ENCODE data around the gene MCL1. TPM values are rescaled to one million over a fixed set of nuclear protein-coding genes. Genes with fewer than 3 reads are reported as not detected.

The MCL1 gene
- total and polyA plus RNA-seq, 2 experiments from 2014 or later, result 55.3 to 244 TPM

DNA sequence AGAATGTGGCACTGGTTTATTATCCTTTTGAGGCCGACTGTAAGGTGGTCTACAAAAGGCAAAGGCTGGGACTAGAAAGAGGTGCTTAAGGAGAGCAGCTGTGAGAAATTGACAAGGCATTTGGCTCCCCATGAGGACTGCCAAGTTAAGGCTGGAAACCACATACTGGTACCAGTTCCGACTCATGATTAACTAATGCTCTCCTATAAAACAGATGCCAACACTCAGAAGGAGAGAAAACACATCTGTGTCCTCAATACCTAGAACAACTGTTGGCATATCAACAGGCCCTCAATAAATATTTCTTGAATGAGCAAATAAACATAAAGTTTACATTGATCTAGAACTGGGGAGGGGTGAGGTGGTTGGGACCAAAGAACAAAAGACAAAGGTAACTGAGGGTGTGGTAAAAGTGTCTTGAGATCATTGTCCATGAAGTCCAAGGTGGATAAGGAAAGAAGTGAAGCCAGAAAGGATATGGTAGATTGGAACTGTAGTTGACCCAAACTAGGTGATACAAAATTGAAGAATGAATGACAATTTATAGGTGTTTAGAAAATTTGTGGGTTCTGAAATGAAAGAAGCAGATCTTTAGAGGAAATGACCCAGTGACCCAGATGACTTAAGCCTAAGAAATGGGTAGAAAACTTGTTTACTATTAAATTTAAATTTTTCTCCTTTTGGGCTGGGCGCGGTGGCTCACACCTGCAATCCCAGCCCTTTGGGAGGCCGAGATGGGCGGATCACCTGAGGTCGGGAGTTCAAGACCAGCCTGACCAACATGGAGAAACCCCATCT is 16.9 kb upstream of the MCL1 start:
- Mint-ChIP-seq H3K4me3 (no peak overlapping the region; the same call in 2 of the 3 replicates), H3K36me3 (ENCODE audit: low read depth) (peaks cover 41% of the 10 kb centered on the region), H3K9me3 (peaks cover 17% of the 10 kb centered on the region), H3K27ac (no peak overlapping the region; the same call in 1 of the 2 replicates), H3K27me3 (ENCODE audit: insufficient read depth, low read depth, poor library complexity) (peaks cover 16% of the 10 kb centered on the region), H3K4me1 (peaks cover 10% of the 10 kb centered on the region; the same call in 1 of the 3 replicates)
- H4K20me1 ChIP-seq (replicated peaks; ENCODE audit: insufficient read depth), result no peaks in the 10 kb centered on the region
- H3F3A ChIP-seq (replicated peaks; ENCODE audit: low read depth), result peaks cover 6% of the 10 kb centered on the region; the same call in 1 of the 2 replicates
- H3K27me3 ChIP-seq (ENCODE audit: insufficient read depth), result no peaks in the 10 kb centered on the region
- peaks cover 6% of the 10 kb centered on the region; the same call in 1 of the 2 replicates for H3K4me1 ChIP-seq (ENCODE audit: insufficient read depth)
- no peaks in the 10 kb centered on the region for H3K79me2 ChIP-seq (replicated peaks; ENCODE audit: insufficient read depth)
- H3K36me3 ChIP-seq (ENCODE audit: insufficient read depth), result peaks cover 5% of the 10 kb centered on the region
- H3K27ac ChIP-seq (ENCODE audit: low read depth), result peak overlapping the region; percentile 59; the same call in 1 of the 2 replicates
- no peak overlapping the region for H3K4me3 ChIP-seq
- no peak for TF ChIP-seq EZH2phosphoT487 (IDR thresholded peaks at IDR 0.05; ENCODE audit: unreplicated experiment)
- no peak for TF ChIP-seq ETS1 (IDR thresholded peaks at IDR 0.05)
- TF ChIP-seq REST (IDR thresholded peaks at IDR 0.05; ENCODE audit: unreplicated experiment), result no peak
- no peak for TF ChIP-seq CREB1 (CRISPR knock-in tag; IDR thresholded peaks at IDR 0.05; ENCODE audit: low read depth)
- TF ChIP-seq EZH2 (IDR thresholded peaks at IDR 0.05; ENCODE audit: low read depth, unreplicated experiment), result no peak
- TF ChIP-seq, protein P1, sequence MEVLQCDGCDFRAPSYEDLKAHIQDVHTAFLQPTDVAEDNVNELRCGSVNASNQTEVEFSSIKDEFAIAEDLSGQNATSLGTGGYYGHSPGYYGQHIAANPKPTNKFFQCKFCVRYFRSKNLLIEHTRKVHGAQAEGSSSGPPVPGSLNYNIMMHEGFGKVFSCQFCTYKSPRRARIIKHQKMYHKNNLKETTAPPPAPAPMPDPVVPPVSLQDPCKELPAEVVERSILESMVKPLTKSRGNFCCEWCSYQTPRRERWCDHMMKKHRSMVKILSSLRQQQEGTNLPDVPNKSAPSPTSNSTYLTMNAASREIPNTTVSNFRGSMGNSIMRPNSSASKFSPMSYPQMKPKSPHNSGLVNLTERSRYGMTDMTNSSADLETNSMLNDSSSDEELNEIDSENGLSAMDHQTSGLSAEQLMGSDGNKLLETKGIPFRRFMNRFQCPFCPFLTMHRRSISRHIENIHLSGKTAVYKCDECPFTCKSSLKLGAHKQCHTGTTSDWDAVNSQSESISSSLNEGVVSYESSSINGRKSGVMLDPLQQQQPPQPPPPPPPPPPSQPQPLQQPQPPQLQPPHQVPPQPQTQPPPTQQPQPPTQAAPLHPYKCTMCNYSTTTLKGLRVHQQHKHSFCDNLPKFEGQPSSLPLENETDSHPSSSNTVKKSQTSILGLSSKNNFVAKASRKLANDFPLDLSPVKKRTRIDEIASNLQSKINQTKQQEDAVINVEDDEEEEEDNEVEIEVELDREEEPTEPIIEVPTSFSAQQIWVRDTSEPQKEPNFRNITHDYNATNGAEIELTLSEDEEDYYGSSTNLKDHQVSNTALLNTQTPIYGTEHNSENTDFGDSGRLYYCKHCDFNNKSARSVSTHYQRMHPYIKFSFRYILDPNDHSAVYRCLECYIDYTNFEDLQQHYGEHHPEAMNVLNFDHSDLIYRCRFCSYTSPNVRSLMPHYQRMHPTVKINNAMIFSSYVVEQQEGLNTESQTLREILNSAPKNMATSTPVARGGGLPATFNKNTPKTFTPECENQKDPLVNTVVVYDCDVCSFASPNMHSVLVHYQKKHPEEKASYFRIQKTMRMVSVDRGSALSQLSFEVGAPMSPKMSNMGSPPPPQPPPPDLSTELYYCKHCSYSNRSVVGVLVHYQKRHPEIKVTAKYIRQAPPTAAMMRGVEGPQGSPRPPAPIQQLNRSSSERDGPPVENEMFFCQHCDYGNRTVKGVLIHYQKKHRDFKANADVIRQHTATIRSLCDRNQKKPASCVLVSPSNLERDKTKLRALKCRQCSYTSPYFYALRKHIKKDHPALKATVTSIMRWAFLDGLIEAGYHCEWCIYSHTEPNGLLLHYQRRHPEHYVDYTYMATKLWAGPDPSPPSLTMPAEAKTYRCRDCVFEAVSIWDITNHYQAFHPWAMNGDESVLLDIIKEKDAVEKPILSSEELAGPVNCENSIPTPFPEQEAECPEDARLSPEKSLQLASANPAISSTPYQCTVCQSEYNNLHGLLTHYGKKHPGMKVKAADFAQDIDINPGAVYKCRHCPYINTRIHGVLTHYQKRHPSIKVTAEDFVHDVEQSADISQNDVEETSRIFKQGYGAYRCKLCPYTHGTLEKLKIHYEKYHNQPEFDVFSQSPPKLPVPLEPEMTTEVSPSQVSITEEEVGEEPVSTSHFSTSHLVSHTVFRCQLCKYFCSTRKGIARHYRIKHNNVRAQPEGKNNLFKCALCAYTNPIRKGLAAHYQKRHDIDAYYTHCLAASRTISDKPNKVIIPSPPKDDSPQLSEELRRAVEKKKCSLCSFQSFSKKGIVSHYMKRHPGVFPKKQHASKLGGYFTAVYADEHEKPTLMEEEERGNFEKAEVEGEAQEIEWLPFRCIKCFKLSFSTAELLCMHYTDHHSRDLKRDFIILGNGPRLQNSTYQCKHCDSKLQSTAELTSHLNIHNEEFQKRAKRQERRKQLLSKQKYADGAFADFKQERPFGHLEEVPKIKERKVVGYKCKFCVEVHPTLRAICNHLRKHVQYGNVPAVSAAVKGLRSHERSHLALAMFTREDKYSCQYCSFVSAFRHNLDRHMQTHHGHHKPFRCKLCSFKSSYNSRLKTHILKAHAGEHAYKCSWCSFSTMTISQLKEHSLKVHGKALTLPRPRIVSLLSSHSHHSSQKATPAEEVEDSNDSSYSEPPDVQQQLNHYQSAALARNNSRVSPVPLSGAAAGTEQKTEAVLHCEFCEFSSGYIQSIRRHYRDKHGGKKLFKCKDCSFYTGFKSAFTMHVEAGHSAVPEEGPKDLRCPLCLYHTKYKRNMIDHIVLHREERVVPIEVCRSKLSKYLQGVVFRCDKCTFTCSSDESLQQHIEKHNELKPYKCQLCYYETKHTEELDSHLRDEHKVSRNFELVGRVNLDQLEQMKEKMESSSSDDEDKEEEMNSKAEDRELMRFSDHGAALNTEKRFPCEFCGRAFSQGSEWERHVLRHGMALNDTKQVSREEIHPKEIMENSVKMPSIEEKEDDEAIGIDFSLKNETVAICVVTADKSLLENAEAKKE (CRISPR knock-in tag; IDR thresholded peaks at IDR 0.05), result no peak
- TF ChIP-seq ZNF114 (CRISPR knock-in tag; IDR thresholded peaks at IDR 0.05), result no peak
- no peak for TF ChIP-seq ZNF331 (CRISPR knock-in tag; IDR thresholded peaks at IDR 0.05; ENCODE audit: low read depth)
- TF ChIP-seq NANOG (IDR thresholded peaks at IDR 0.05; ENCODE audit: borderline replicate concordance), result no peak
- no peak for TF ChIP-seq POLR2AphosphoS5 (IDR thresholded peaks at IDR 0.05; ENCODE audit: low read depth)
- no peak for TF ChIP-seq STAT1 (IDR thresholded peaks at IDR 0.05; ENCODE audit: unreplicated experiment)
- no peak for TF ChIP-seq CTCF (conservative IDR thresholded peaks at IDR 0.05; ENCODE audit: low read depth in 2 of 2)
- TF ChIP-seq JUNB (IDR thresholded peaks at IDR 0.05; ENCODE audit: unreplicated experiment), result no peak
- DNase-seq (ENCODE audit: low spot score), result no peak
- H3K4me2 ChIP-seq, result no peak overlapping the region
- H3K9me2 ChIP-seq (ENCODE audit: insufficient read depth), result no peaks in the 10 kb centered on the region
- no peak overlapping the region for H2AFZ ChIP-seq
- no peak for ATAC-seq

All from GM23338 (cell line).